Measurements from ENCODE around the gene WIPF3. TPM values are rescaled to one million over a fixed set of nuclear protein-coding genes. Genes with fewer than 3 reads are reported as not detected.

WIPF3 gene
- total RNA-seq, 2 donors from 2014 or later = 1.7 to 2.1 TPM

- intact Hi-C loops (cut with DNase I, micrococcal nuclease) = loop anchor here in 1 of 2 donors (10.0 kb wide), 1 partner anchor 290 kb away; no protein-coding TSS in a partner anchor
- no peak for DNase-seq
Observed at GRCh38 chr7:29924684-29925083, 118.4 kb downstream of the WIPF3 start.

DNA sequence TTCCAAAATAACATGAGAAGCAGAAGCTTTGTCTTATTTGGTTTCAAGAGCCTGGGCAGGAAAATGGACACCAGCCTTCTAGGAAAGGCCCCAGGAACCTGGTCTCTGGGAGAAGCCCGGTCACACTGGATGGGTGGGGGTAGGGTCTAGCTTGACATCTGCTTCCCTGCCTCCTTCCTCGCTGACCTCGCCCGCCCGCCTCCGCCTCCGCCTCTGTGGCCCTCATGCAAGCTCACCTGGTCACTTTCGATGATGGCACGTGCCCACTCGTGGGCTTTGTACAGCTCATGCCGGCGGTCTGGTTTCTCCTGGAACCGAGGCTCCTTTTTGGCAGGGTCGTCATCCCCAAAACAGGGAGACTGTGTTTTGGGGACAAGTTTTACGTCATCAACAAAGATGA, 119.9 kb downstream of the WIPF3 start:
- DNase-seq (no peak), ATAC-seq (no peak)
- intact Hi-C loops (cut with DNase I, micrococcal nuclease) = loop anchor here in 1 of 2 donors (10.0 kb wide), 1 partner anchor 291 kb away; no protein-coding TSS in a partner anchor

More at GRCh38 chr7:29924684-29925083, 118.4 kb downstream of the WIPF3 start:
- ATAC-seq = no peak

DNA sequence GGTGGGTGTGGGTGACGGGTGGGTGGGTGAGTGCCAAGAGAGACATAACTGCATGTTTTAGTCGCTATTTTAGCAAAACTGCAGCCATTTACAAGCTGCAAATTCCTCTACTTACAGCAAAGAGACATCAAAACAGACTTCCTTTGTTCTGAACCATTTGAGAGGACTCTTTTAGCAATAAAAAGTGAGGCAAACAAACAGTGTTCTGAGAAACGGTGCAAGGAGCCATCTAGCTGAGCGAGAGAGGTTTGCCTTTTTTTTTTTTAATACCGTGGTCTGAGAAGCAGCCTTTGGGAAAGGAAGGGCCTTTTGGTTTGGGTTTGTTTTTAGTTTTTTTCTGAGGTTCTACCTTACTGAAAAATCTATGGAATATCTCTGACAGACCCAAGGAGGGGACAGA, 120.4 kb downstream of the WIPF3 start:
- intact Hi-C loops (cut with DNase I, micrococcal nuclease) = loop anchor here in 1 of 2 donors (10.0 kb wide), 1 partner anchor 292 kb away; no protein-coding TSS in a partner anchor
- no peak for DNase-seq

GRCh38 chr7:29929018-29929807, 122.9 kb downstream of the WIPF3 start:
- ATAC-seq = peak; percentile 34
- intact Hi-C loops (cut with DNase I, micrococcal nuclease) = loop anchor here in 1 of 2 donors (10.0 kb wide), 1 partner anchor 294 kb away; no protein-coding TSS in a partner anchor
- DNase-seq = peak in 1 of 2 donors; percentile 24

More for the DNA sequence above, 120.4 kb downstream of the WIPF3 start:
- peak; percentile 45 for ATAC-seq

- intact Hi-C loops (cut with DNase I, micrococcal nuclease) = no loop called here
- no peak for DNase-seq
- no peak for ATAC-seq
Observed at GRCh38 chr7:29935111-29935510, 128.8 kb downstream of the WIPF3 start.

DNA sequence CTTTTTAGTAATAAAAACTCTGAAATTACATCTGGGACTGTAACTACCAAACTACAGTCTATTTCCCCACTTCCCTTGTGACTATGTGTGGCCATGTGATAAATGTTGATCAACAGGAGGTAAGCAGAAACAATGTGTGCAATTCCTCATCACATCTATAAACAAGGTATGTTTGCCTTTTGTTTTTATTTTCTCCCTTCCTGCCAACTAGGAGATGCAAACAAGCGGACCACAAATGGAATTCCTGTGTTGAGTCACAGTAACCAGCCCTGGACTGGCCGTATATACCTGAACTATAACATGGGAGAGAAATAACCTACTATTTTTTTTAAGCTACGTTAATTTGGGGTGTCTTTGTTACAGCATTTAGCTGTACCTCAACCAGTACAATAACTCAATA, 130.8 kb downstream of the WIPF3 start:
- DNase-seq = no peak
- no peak for ATAC-seq
- intact Hi-C loops (cut with DNase I, micrococcal nuclease) = no loop called here

DNA sequence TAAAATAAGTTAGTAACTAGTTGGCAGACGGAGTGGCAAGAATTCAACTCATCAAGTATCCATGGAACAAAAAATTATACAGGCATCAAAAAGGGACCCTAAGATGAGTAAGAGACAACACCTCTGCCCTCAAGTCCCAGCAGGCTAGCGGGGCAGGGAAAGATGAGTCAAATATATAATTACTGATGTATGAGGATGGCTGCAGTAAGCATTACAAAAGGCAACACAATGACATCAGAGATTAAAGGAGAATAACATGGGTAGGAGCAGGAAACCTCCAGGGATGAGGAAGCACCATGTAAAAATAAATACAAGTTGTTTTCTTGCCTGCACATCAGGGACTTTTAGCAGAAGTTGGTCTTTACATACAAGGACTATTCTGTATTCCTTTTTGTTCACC, 133.9 kb downstream of the WIPF3 start:
- intact Hi-C loops (cut with DNase I, micrococcal nuclease) = no loop called here
- ATAC-seq (peak; percentile 51), DNase-seq (no peak)

DNA sequence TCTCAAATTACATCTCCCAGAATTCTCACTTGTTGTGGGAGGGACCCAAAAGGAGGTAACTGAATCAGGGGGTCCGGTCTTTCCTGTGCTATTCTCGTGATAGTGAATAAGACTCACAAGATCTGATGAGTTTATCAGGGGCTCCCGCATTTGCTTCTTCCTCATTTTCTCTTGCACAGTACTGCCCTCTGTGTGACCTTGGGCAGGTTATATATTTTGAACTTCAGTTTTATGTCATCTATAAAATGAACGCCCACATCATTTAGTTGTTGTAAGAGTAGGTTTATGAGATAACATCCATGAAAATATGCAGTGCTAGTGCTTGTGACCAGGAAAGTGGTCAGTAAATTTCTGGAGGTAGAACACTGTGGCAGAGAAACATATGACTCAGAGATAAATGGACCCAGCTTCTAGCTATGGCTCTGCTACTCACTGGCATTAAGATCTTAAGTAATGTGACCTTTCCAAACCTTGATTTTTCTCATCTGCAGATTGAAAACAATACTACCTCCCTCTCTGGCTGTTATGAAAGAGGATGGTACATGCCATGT, 139.0 kb downstream of the WIPF3 start:
- intact Hi-C loops (cut with DNase I, micrococcal nuclease) = no loop called here
- ATAC-seq = peak; percentile 95
- peak in 1 of 2 donors; percentile 16 for DNase-seq

GRCh38 chr7:29946428-29947186, 140.3 kb downstream of the WIPF3 start:
- ATAC-seq (no peak), DNase-seq (no peak)
- intact Hi-C loops (cut with DNase I, micrococcal nuclease) = no loop called here

DNA sequence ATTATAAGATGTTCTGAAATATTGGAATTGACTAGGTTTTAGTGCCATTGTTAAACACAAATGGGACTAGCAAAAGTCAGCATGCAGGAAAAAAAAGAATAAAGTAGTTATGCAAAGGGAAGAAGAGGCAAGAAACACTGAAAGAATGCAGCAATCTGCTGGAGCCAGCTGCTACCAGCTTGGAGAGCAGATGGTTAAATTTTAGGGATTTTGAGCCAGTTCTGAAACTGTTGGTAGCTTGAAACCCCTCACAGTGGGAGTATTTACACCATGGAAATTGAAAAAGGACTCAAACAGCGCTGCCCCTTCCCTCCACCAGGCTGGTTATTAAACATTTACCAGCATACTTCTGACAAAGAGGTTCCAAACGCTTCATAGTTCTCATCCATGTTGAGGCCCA, 142.3 kb downstream of the WIPF3 start:
- intact Hi-C loops (cut with DNase I, micrococcal nuclease) = no loop called here
- DNase-seq (no peak), ATAC-seq (no peak)

GRCh38 chr7:29950480-29950879, 144.2 kb downstream of the WIPF3 start:
- ATAC-seq (no peak), DNase-seq (no peak)
- intact Hi-C loops (cut with DNase I, micrococcal nuclease) = no loop called here

- intact Hi-C loops (cut with DNase I, micrococcal nuclease) = no loop called here
- ATAC-seq (no peak), DNase-seq (no peak)
Observed at GRCh38 chr7:29951206-29951605, 144.9 kb downstream of the WIPF3 start.

DNA sequence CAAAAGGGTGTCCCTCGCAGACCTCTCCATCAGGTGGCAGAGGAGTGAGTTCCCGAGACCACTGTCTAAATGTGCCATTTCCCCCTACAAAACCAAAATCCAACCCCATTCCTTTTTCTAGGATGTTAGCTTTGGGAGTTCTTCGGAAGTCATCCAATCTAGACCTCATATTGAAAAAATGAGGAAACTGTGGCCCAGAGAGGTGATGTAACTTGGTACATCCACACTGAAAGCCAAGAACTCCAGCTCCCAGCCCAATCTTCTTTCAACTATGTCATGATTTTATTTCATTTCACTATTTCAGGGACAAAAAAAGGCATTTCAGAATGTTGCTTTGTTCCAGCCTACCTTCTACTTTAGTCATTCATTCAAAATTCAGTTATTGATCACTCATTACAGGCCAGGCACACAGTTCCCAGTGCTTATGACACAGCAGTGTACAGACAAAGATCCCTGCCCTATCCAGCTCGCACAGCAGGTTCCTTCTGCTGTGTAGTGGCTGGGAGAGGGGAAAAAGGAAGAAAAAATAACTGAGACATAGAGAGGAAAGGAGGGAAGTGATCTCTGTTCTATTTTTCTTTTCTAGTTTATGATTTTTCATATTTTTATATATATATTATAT, 147.5 kb downstream of the WIPF3 start:
- intact Hi-C loops (cut with DNase I, micrococcal nuclease) = no loop called here
- DNase-seq (no peak), ATAC-seq (no peak)

GRCh38 chr7:29955075-29955792, 148.9 kb downstream of the WIPF3 start:
- intact Hi-C loops (cut with DNase I, micrococcal nuclease) = no loop called here
- ATAC-seq = no peak

DNA sequence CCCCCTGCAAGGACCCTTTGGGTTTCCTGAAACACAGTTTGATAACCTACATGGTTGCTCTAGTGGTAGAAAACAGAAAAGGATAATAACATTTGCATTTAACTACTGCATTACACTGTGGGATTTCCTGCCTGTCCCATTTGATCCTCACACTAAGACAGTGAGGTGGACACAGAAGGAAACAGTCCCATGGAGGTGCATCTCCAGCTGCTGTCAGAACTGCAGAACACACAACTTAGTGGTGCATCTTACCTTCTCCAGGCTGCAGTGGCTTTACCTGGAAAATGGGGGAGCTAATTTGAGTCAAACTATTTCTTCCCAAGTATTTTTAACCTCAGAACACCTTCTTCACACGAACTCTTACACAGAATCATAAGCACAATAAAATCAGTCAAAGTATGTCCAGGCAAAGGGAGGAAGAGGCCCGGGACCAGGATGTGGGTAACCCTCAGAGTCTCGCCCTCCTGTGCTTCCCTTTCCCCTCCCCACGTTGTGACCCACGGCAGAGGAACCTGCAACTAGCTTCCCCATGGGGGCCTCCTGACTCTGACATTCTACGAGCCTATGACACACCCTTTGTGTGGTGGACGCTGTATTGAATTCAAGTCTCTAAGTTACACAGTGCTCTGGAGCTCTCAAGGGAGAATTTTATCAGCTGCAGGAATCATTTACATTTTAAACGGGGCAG, 149.6 kb downstream of the WIPF3 start:
- intact Hi-C loops (cut with DNase I, micrococcal nuclease) = no loop called here
- ATAC-seq = no peak

More at GRCh38 chr7:29955075-29955792, 148.9 kb downstream of the WIPF3 start:
- no peak for DNase-seq

DNA sequence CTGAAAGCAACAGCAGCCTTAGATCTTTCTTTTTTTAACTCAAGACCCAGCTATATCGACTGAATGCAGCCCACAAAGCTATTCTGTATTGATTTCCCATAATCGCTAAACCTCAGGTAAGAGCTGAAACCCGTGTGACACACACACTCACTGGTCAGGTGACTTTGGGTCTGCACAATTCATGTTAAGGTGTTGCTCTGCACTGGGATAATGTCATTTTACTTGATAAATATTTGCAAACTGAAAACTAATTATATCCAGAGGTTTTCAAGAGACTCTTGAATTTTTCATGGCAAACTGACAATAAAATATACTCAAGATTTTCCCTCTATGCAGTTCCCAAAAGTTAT, 150.2 kb downstream of the WIPF3 start:
- no peak for ATAC-seq
- intact Hi-C loops (cut with DNase I, micrococcal nuclease) = no loop called here
- DNase-seq = no peak

More for the DNA sequence above, 149.6 kb downstream of the WIPF3 start:
- DNase-seq = peak in 1 of 2 donors; percentile 15

GRCh38 chr7:29957521-29958310, 151.4 kb downstream of the WIPF3 start:
- intact Hi-C loops (cut with DNase I, micrococcal nuclease) = no loop called here
- DNase-seq = no peak

More at GRCh38 chr7:29957521-29958310, 151.4 kb downstream of the WIPF3 start:
- ATAC-seq = no peak
